WTC11 (cell line): Measurements from ENCODE around the gene NOP56.
A peak's percentile ranks its signal among the peaks of the same experiment; 100 is the strongest.

Source experiments
- ATF2 ChIP-seq: sonication (generic); formaldehyde crosslinking; IDR thresholded peaks from 2 replicates; pipeline ENCODE4 v1.8.1; 2022; ENCODE audit warnings: low read depth, missing genetic modification reagents, borderline replicate concordance
- CDX4 ChIP-seq: fragments of 250-450 bp; sonication (Bioruptor Pico); IDR thresholded peaks from 2 replicates; pipeline ENCODE4 v1.9.0; 2021; ENCODE audit warnings: moderate library complexity, mild to moderate bottlenecking, inconsistent platforms, borderline replicate concordance
- CTCF ChIP-seq: fragments of 200-600 bp; IDR thresholded peaks from 2 replicates; pipeline ENCODE4 v1.8.0; 2022; ENCODE audit warnings: antibody characterized with exemption
- ERG ChIP-seq: fragments of 250-450 bp; sonication (Bioruptor Pico); IDR thresholded peaks from 2 replicates; pipeline ENCODE4 v1.8.0; 2021; ENCODE audit warnings: mild to moderate bottlenecking
- ESRRA ChIP-seq: sonication (generic); formaldehyde crosslinking; IDR thresholded peaks from 2 replicates; pipeline ENCODE4 v1.8.1; 2022; ENCODE audit warnings: mild to moderate bottlenecking, missing genetic modification reagents, borderline replicate concordance
- SMAD4 ChIP-seq: sonication (generic); formaldehyde crosslinking; IDR thresholded peaks from 2 replicates; pipeline ENCODE4 v1.8.0; 2022; ENCODE audit warnings: mild to moderate bottlenecking, missing genetic modification reagents
- SP1 ChIP-seq: sonication (generic); formaldehyde crosslinking; conservative IDR thresholded peaks from 2 replicates; pipeline ENCODE4 v1.8.1; 2022; ENCODE audit warnings: missing genetic modification reagents
- USF1 ChIP-seq: sonication (generic); formaldehyde crosslinking; IDR thresholded peaks from 2 replicates; pipeline ENCODE4 v1.8.0; 2022; ENCODE audit warnings: mild to moderate bottlenecking, missing genetic modification reagents
- ZNF138 ChIP-seq: sonication (generic); formaldehyde crosslinking; conservative IDR thresholded peaks from 2 replicates; pipeline ENCODE4 v1.8.1; 2022; ENCODE audit warnings: mild to moderate bottlenecking, moderate library complexity, missing genetic modification reagents
- TF ChIP-seq, protein P1 (sequence below): sonication (generic); formaldehyde crosslinking; IDR thresholded peaks from 2 replicates; pipeline ENCODE4 v1.8.0; 2022; ENCODE audit warnings: missing genetic modification reagents
- TF ChIP-seq, protein P2 (sequence below): sonication (generic); formaldehyde crosslinking; IDR thresholded peaks from 2 replicates; pipeline ENCODE4 v1.8.1; 2022; ENCODE audit warnings: low read depth, mild to moderate bottlenecking, moderate library complexity, missing genetic modification reagents, borderline replicate concordance

DNA sequence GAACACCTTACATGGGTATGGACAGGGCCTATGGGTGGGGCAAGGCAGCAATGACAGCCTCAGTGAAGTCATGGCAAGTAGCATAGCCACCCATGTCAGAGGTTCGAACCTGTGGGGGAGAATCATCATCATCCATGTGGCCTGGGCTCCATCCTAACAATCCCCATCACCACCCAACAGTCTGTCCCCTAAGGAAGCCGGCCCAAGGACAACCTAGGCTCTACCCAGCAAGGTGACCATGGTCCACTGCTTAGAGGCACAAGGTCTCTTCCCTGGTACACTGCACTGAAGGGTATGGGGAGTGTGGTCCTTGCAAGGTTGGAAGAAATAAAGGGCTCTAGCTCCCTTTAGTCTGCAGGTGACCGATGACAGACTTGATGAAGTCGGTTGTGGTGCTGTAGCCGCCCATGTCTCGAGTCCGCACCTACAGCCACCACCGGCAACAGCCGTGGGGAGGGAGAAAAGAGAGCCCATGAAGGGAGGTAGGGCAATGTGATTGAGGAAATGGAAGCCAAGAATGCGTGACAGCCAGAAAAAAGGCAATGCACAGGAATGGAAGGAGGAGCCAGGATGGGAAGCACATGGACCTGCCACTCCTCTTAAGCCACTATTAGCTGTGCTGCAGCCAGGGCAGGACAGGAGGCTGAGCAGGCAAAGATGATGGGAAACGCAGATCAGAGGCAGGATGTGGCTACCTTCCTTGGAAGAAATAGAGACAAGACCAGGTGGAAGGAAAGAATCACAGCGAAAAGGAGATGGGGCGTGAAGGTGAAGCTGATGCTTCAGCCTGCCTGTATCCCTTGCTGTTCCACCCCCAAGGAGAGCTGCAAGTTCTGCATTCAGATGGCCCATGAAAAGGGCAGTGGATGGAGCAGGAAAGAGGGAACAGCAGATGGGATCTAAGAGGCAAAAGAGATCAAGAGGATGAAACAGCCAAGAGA is 6.3 kb downstream of the NOP56 start:
- no peak for TF ChIP-seq CTCF
- peak; percentile 37; the same call in 1 of the 2 replicates for TF ChIP-seq SP1
- TF ChIP-seq USF1, result no peak
- TF ChIP-seq, protein P1, sequence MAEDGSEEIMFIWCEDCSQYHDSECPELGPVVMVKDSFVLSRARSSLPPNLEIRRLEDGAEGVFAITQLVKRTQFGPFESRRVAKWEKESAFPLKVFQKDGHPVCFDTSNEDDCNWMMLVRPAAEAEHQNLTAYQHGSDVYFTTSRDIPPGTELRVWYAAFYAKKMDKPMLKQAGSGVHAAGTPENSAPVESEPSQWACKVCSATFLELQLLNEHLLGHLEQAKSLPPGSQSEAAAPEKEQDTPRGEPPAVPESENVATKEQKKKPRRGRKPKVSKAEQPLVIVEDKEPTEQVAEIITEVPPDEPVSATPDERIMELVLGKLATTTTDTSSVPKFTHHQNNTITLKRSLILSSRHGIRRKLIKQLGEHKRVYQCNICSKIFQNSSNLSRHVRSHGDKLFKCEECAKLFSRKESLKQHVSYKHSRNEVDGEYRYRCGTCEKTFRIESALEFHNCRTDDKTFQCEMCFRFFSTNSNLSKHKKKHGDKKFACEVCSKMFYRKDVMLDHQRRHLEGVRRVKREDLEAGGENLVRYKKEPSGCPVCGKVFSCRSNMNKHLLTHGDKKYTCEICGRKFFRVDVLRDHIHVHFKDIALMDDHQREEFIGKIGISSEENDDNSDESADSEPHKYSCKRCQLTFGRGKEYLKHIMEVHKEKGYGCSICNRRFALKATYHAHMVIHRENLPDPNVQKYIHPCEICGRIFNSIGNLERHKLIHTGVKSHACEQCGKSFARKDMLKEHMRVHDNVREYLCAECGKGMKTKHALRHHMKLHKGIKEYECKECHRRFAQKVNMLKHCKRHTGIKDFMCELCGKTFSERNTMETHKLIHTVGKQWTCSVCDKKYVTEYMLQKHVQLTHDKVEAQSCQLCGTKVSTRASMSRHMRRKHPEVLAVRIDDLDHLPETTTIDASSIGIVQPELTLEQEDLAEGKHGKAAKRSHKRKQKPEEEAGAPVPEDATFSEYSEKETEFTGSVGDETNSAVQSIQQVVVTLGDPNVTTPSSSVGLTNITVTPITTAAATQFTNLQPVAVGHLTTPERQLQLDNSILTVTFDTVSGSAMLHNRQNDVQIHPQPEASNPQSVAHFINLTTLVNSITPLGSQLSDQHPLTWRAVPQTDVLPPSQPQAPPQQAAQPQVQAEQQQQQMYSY (CRISPR knock-in tag), result no peak
- TF ChIP-seq SMAD4, result 0 out of 2 replicates have a peak, but pooled peaks have one; percentile 26
- no peak for TF ChIP-seq ZNF138 (CRISPR knock-in tag)
- TF ChIP-seq ATF2 (CRISPR knock-in tag), result no peak
- TF ChIP-seq, protein P2, sequence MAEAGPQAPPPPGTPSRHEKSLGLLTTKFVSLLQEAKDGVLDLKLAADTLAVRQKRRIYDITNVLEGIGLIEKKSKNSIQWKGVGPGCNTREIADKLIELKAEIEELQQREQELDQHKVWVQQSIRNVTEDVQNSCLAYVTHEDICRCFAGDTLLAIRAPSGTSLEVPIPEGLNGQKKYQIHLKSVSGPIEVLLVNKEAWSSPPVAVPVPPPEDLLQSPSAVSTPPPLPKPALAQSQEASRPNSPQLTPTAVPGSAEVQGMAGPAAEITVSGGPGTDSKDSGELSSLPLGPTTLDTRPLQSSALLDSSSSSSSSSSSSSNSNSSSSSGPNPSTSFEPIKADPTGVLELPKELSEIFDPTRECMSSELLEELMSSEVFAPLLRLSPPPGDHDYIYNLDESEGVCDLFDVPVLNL (CRISPR knock-in tag), result no peak
- TF ChIP-seq ERG (CRISPR knock-in tag), result peak; percentile 86
- TF ChIP-seq CDX4 (CRISPR knock-in tag), result no peak
- TF ChIP-seq ESRRA (CRISPR knock-in tag), result no peak
